Measurements from ENCODE around the gene ETV6.

Gene ETV6

GRCh38 chr12:11773889-11774677 is 124.6 kb downstream of the ETV6 start:
- no peak for DNase-seq
- no peaks in the 10 kb centered on the region for H3K27me3 ChIP-seq (replicated peaks)
- no peak for TF ChIP-seq CTCF (IDR thresholded peaks at IDR 0.05; ENCODE audit: low read depth, low read length, missing control alignments)
- no peaks in the 10 kb centered on the region for H3K36me3 ChIP-seq (replicated peaks)
- H3K4me3 ChIP-seq (ENCODE audit: low read depth, low read length), result no peak overlapping the region
- H3K27ac ChIP-seq, result no peak overlapping the region
- in situ Hi-C loops (cut with HindIII; ENCODE audit: low pct_ligation_motif_present, low sequenced_read_pairs), result no loop called here

- Histone ChIP-seq H3K36me3 (replicated peaks) (no peaks in the 10 kb centered on the region), H3K27me3 (replicated peaks) (no peaks in the 10 kb centered on the region), H3K27ac (no peak overlapping the region), H3K4me3 (ENCODE audit: low read depth, low read length) (no peak overlapping the region)
- no peak for DNase-seq
- TF ChIP-seq CTCF (IDR thresholded peaks at IDR 0.05; ENCODE audit: low read depth, low read length, missing control alignments), result no peak
- in situ Hi-C loops (cut with HindIII; ENCODE audit: low pct_ligation_motif_present, low sequenced_read_pairs), result no loop called here
These were observed 125.3 kb downstream of the ETV6 start for GRCh38 chr12:11774821-11775220.

GRCh38 chr12:11776316-11776715 is 126.8 kb downstream of the ETV6 start:
- no peaks in the 10 kb centered on the region for H3K36me3 ChIP-seq (replicated peaks)
- H3K27ac ChIP-seq, result no peak overlapping the region
- no peak for DNase-seq
- no peak for TF ChIP-seq CTCF (IDR thresholded peaks at IDR 0.05; ENCODE audit: low read depth, low read length, missing control alignments)
- in situ Hi-C loops (cut with HindIII; ENCODE audit: low pct_ligation_motif_present, low sequenced_read_pairs), result no loop called here
- no peaks in the 10 kb centered on the region for H3K27me3 ChIP-seq (replicated peaks)
- H3K4me3 ChIP-seq (ENCODE audit: low read depth, low read length), result no peak overlapping the region

- no peak overlapping the region for H3K4me3 ChIP-seq (ENCODE audit: low read depth, low read length)
- no peak for DNase-seq
- in situ Hi-C loops (cut with HindIII; ENCODE audit: low pct_ligation_motif_present, low sequenced_read_pairs), result no loop called here
- no peaks in the 10 kb centered on the region for H3K36me3 ChIP-seq (replicated peaks)
- no peak for TF ChIP-seq CTCF (IDR thresholded peaks at IDR 0.05; ENCODE audit: low read depth, low read length, missing control alignments)
- H3K27me3 ChIP-seq (replicated peaks), result no peaks in the 10 kb centered on the region
- no peak overlapping the region for H3K27ac ChIP-seq
These were observed 128.0 kb downstream of the ETV6 start for GRCh38 chr12:11777451-11777850.

- Histone ChIP-seq H3K27me3 (replicated peaks) (no peaks in the 10 kb centered on the region), H3K36me3 (replicated peaks) (no peaks in the 10 kb centered on the region), H3K27ac (no peak overlapping the region), H3K4me3 (ENCODE audit: low read depth, low read length) (no peak overlapping the region)
- no peak for DNase-seq
- TF ChIP-seq CTCF (IDR thresholded peaks at IDR 0.05; ENCODE audit: low read depth, low read length, missing control alignments), result no peak
- in situ Hi-C loops (cut with HindIII; ENCODE audit: low pct_ligation_motif_present, low sequenced_read_pairs), result no loop called here
These were observed 128.5 kb downstream of the ETV6 start for GRCh38 chr12:11777962-11778361.

Measured in brain microvascular endothelial cell (primary cell).